Activated effector memory CD4-positive, alpha-beta T cell treated with Interleukin-2 at 50 U/mL for 16 hours (primary cell): ENCODE measurements around the gene SYT7.

Source experiments
- DNase-seq: peaks from one replicate; pipeline ENCODE4 v3.0.0-alpha.2; 2020

SYT7 gene

GRCh38 chr11:61607920-61608599 is 27.2 kb upstream of the SYT7 start:
- DNase-seq = no peak

GRCh38 chr11:61607426-61607825 is 26.6 kb upstream of the SYT7 start:
- no peak for DNase-seq

- no peak for DNase-seq
Measured at GRCh38 chr11:61603667-61604066, 22.8 kb upstream of the SYT7 start.

GRCh38 chr11:61602775-61603569 is 22.1 kb upstream of the SYT7 start:
- DNase-seq = no peak

GRCh38 chr11:61601512-61601911 is 20.6 kb upstream of the SYT7 start:
- no peak for DNase-seq

- no peak for DNase-seq
Measured at GRCh38 chr11:61599968-61600710, 19.3 kb upstream of the SYT7 start.

GRCh38 chr11:61598886-61599868 is 18.3 kb upstream of the SYT7 start:
- no peak for DNase-seq

GRCh38 chr11:61598374-61598773 is 17.5 kb upstream of the SYT7 start:
- DNase-seq = no peak

GRCh38 chr11:61596990-61597389 is 16.1 kb upstream of the SYT7 start:
- no peak for DNase-seq

GRCh38 chr11:61596542-61596941 is 15.7 kb upstream of the SYT7 start:
- no peak for DNase-seq

GRCh38 chr11:61594907-61595257 is 14.0 kb upstream of the SYT7 start:
- DNase-seq = no peak

- DNase-seq = no peak
Measured at GRCh38 chr11:61593151-61593550, 12.3 kb upstream of the SYT7 start.

- no peak for DNase-seq
Measured at GRCh38 chr11:61592176-61592575, 11.3 kb upstream of the SYT7 start.

- no peak for DNase-seq
Measured at GRCh38 chr11:61589961-61590360, 9.1 kb upstream of the SYT7 start.

- DNase-seq = no peak
Measured at GRCh38 chr11:61588728-61589191, 7.9 kb upstream of the SYT7 start.

GRCh38 chr11:61587951-61588727 is 7.3 kb upstream of the SYT7 start:
- DNase-seq = peak; percentile 54

- peak; percentile 33 for DNase-seq
Measured at GRCh38 chr11:61587541-61587941, 6.7 kb upstream of the SYT7 start.

- no peak for DNase-seq
Measured at GRCh38 chr11:61586792-61587430, 6.0 kb upstream of the SYT7 start.

GRCh38 chr11:61585115-61585514 is 4.2 kb upstream of the SYT7 start:
- DNase-seq = no peak

GRCh38 chr11:61581931-61582330 is 1.1 kb upstream of the SYT7 start:
- DNase-seq = no peak

- no peak for DNase-seq
Measured at GRCh38 chr11:61580271-61580888, 496 bp downstream of the SYT7 start.
